Measurements from ENCODE around the gene PHOX2B. TPM values are rescaled to one million over a fixed set of nuclear protein-coding genes. Genes with fewer than 3 reads are reported as not detected.

Gene PHOX2B
- total RNA-seq, 1 experiment from 2014 or later = not detected

DNA sequence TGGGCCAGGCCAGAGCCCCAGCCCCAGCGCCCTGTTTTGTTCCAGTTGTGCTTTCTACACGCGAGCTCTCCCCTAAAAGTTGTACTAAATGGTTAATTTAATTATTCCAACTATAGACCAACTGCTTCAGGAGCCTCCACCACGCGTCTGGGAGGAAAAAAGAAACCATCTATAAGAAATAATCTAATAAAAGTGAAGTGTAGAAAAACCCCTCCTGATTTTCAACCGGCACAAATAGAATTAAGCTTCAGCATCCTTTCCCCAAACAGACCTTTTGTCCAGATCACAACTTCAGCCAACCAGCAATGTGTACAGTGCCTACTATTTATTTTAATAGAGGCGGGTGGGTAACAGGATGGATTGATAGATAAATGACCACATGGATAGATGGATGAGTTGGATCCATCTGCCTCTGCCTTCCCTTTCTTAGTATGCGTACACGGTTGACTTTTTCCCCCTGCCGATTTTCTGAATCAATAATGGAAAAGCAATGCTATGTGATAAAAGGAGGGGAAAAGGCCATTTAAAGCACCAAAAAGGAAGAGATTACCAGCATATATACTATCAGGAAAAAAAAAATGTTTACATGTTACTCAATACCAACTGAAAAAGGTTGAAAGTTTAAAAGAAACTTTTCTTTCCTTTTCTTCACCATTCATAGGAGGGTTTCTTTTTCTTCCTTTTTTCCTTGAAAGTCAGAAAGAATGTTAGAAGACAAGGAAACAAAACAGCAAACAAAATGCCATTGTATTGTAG is 3.7 kb upstream of the PHOX2B start:
- H3K27ac ChIP-seq = no peak overlapping the region
- DNase-seq = no peak
- H3K4me3 ChIP-seq = no peak overlapping the region
- H3K27me3 ChIP-seq = 0 out of 2 replicates have a peak, but pooled peaks cover 4% of the 10 kb centered on the region
- H3K9me3 ChIP-seq (replicated peaks) = no peaks in the 10 kb centered on the region
- no peaks in the 10 kb centered on the region for H3K4me1 ChIP-seq
- H3K36me3 ChIP-seq = no peaks in the 10 kb centered on the region

DNA sequence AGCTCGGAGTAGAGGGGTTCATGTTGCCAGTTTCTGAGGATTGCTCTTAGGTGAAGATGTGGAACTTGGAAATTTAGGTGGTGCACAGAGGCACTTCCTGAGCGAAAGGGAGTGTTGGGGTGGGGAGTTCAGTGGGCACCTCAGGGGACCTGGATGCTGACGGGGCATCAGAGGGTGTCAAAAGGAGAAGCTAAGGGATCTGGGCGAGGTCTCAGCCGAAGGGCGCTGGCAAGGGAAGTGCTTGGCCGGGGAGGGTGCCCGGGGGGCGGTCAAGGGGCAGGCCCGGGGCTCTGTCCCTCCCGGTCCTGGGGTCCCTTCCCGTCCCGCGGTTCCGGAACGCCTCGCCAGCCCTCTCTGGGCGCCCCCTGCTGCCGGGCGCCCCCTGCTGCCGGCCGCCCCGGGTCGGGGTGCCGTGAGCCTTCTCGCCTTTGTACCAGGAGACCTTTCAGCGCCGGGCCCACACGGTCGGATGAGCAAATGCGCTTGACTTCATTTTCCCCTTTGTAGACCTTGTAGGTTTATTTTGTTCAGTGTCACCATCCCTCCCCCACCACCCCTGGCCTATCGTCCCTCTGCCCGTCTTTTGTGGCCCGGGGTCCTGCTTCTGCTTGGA is 3.0 kb upstream of the PHOX2B start:
- H3K36me3 ChIP-seq = no peaks in the 10 kb centered on the region
- no peak overlapping the region for H3K4me3 ChIP-seq
- no peak for DNase-seq
- H3K27ac ChIP-seq = no peak overlapping the region
- H3K9me3 ChIP-seq (replicated peaks) = no peaks in the 10 kb centered on the region
- no peaks in the 10 kb centered on the region for H3K4me1 ChIP-seq
- H3K27me3 ChIP-seq = 0 out of 2 replicates have a peak, but pooled peaks cover 4% of the 10 kb centered on the region

DNA sequence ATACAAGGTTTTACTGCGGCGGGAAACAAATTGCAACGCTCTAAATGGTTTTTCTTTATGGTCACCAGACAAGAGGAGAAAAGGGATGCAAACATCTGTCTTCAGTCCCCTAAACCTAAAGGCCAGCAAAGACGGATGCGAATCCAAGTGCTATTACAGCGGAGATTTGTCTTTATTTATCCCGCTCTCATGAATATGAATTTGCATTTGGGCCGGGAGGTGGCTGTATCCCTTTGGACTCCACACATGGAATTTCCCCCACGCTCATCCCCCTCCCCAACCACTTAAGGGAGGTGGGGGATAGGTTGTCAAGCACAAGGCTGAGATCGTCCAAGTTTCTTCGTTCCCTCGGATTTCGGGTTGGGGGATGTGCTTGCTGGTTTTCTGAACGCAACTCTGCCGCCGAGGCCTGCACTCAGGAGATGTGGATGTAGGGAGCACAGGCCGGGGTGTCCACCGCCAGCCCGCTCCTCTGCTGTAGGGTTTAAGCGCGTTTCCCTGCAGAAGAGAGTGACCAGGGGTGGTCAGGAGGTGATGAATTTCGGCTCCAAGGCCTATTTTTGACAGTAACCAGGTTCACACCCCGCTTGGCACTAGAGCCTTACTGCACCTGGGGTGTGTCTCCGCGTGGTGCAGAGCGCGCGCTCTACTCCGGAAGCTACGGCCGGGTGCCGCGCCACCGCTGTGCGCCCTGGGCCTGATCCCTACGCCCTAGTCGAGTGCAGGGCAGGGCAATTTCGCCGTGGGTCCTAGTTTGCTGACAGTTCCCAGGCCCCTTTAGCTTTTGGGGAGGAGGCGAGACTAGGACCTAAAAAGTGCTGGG is 2.3 kb upstream of the PHOX2B start:
- H3K36me3 ChIP-seq = no peaks in the 10 kb centered on the region

DNA sequence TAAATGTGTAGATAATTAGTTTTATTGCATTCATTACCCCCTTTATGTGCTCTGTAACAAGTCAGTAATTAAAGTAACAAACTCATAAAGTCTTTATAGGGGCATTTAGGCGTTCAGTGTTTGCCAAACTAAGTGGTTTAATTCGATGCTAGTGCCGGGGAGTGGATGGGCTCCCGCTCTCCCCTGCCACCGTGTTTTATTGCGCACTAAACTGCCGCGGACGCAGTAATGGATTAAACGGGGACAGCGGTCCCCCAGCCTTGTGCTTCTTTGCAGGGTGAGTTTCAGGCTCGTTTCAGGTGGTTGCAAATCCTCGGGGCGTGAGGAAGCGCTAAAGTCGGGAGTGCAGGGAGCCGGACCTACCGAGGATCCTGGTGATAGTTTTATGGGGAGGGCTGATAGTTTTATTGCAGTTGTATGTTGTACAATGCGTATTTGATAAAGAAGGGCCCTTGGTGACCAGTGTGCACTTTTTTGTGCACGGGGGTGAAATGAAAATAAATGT is 1.6 kb upstream of the PHOX2B start:
- H3K27ac ChIP-seq = no peak overlapping the region
- no peak for DNase-seq
- no peaks in the 10 kb centered on the region for H3K4me1 ChIP-seq
- H3K27me3 ChIP-seq = 0 out of 2 replicates have a peak, but pooled peaks cover 4% of the 10 kb centered on the region
- H3K4me3 ChIP-seq = no peak overlapping the region
- no peaks in the 10 kb centered on the region for H3K9me3 ChIP-seq (replicated peaks)
- no peaks in the 10 kb centered on the region for H3K36me3 ChIP-seq

More for the DNA sequence above, 2.3 kb upstream of the PHOX2B start:
- no peak overlapping the region for H3K4me3 ChIP-seq
- no peaks in the 10 kb centered on the region for H3K4me1 ChIP-seq
- 0 out of 2 replicates have a peak, but pooled peaks cover 4% of the 10 kb centered on the region for H3K27me3 ChIP-seq
- H3K27ac ChIP-seq = no peak overlapping the region
- no peak for DNase-seq
- no peaks in the 10 kb centered on the region for H3K9me3 ChIP-seq (replicated peaks)

DNA sequence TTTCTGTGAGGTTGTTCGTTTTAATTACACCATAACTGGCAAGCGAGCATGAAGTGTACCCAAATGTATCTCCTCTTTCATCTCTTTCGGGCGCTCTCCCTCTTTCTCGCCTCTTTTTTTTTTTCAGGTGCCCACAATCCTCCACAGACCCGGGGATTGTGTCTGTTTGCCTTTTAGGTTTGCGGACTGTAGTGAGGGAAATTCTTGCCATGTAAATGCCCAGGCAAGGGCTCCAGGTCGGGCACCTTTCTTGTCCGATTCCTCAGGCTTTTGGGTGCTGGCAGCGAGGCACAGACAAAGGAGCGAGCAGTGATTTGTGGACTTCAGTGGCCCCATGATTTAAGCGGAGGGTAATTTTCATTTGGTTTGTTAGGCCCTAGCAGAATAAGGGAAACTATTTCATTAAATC is 1.1 kb upstream of the PHOX2B start:
- Histone ChIP-seq H3K4me3 (no peak overlapping the region), H3K27me3 (0 out of 2 replicates have a peak, but pooled peaks cover 4% of the 10 kb centered on the region), H3K4me1 (no peaks in the 10 kb centered on the region), H3K36me3 (no peaks in the 10 kb centered on the region), H3K9me3 (replicated peaks) (no peaks in the 10 kb centered on the region), H3K27ac (no peak overlapping the region)
- DNase-seq = no peak

DNA sequence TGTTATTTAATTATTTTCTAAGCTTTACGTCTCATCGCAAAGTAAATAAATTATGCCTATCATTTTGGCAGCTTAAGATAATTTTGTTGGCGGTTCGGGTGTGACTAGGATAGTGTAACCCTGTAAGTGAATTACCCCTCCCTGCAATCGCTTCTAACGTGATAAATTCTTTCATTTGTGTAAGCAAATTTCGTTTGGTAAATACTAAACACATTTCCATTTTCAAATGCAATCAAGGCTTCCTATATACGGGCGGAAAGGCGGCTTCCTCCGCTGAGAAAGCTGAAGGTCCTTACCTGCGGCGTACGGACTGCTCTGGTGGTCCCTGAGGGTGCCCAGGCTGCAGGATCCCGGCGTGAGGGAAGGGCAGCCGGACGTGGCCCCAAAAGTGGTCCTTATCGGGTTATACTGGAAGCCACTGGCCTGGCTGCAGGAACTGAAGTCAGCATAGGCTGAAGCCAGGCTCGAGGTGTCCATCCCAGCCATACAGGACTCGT is 403 bp downstream of the PHOX2B start:
- no peak for DNase-seq
- Histone ChIP-seq H3K4me3 (no peak overlapping the region), H3K27me3 (0 out of 2 replicates have a peak, but pooled peaks cover under 1% of the 10 kb centered on the region), H3K36me3 (no peaks in the 10 kb centered on the region), H3K4me1 (no peaks in the 10 kb centered on the region), H3K27ac (no peak overlapping the region), H3K9me3 (replicated peaks) (no peaks in the 10 kb centered on the region)

DNA sequence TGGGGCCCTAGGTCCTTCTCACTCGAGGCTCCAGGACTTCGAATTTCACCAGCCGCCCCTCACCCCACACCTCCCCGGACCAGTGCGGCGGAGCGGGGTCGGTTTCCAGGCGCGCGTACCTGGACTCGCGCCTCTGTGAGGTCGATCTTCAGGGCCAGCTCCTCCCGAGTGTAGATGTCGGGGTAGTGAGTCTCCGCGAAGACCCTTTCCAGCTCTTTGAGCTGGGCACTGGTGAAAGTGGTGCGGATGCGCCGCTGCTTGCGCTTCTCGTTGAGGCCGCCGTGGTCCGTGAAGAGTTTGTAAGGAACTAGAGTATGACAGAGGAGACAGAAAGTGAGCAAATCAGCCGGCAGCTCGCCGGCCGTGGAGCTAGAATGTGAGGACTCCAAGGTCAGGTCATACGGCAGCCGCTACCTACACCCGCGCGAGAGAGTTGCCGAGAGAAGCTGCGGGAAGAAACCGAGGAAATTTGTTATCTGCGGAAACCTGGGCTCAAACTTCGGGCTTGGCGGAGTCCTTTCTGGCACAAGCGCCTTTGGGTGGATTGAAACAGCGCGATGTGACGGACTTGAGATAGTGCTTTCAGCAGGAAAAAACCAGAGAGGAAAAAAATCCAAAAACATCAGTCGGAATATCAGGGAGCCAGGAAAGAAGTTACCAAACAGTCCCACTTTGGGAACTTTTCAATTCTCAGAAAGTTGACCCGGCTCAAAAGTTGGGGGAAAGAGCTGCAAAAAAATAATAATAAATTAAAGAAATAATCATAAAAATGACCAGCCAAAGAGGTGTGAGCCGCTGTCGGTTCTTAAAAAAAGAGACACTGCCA is 1.1 kb downstream of the PHOX2B start:
- no peak for DNase-seq
- H3K27me3 ChIP-seq = no peaks in the 10 kb centered on the region
- H3K36me3 ChIP-seq = no peaks in the 10 kb centered on the region
- no peaks in the 10 kb centered on the region for H3K4me1 ChIP-seq
- no peaks in the 10 kb centered on the region for H3K9me3 ChIP-seq (replicated peaks)
- H3K27ac ChIP-seq = no peak overlapping the region
- no peak overlapping the region for H3K4me3 ChIP-seq

DNA sequence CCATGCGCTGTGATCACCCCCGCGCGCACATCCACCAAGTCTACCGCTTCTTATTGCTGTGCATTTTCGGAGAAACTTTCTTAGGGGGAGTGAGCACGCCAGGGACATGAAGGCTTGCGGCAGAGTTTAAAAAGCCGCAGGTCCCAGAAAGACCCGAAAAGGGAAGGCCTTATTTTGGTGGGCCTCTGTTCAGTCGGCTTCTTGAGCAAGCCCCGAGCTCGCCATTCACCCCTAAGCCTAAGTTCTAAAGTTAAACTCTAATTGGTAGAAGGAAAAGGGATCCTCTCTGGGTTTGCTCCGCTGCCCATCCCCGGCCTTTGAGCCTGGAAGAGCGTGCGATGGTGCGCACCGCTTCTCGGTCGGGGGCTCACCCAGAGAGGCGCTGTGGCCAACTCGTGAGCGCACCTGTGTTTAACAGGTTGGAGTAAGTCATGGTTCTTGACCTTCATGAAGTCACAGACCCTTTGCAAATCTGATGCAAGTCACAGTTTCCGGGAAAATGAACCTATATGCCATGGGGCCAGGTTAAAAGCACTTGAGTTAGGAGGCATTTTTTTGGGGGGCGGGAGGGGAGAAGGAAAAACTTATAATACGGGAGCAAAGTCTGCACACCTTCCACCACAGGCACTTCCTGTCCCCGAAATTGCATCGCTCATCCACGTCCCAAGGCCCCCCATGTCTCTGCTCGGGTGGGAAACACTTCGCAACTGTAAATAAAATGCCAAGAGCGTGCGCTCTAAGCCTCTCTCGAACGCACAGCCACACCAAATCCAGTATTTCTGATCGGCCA is 1.9 kb downstream of the PHOX2B start:
- Histone ChIP-seq H3K4me1 (no peaks in the 10 kb centered on the region), H3K27me3 (no peaks in the 10 kb centered on the region), H3K36me3 (no peaks in the 10 kb centered on the region), H3K27ac (no peak overlapping the region), H3K4me3 (no peak overlapping the region), H3K9me3 (replicated peaks) (no peaks in the 10 kb centered on the region)
- no peak for DNase-seq

DNA sequence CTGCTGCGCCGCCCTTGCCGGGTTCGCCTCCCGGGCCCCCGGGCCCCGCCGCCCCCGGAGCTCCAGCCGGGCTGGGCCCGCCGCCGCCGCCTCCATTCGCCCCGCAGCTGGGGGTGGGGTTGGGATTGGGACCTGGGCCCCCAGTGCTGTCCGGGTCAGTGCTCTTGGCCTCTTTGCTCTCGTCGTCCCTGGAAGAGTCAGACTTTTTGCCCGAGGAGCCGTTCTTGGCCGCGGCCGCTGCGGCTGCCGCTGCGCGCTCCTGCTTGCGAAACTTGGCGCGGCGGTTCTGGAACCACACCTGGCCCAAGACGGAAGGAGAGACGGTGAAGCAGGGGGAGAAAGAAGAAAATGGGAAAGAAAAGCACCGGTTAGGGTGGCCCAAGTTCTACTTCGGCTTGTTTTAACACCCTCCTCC is 2.5 kb downstream of the PHOX2B start:
- H3K4me3 ChIP-seq = no peak overlapping the region
- no peaks in the 10 kb centered on the region for H3K4me1 ChIP-seq
- H3K27me3 ChIP-seq = no peaks in the 10 kb centered on the region
- H3K27ac ChIP-seq = no peak overlapping the region
- no peaks in the 10 kb centered on the region for H3K9me3 ChIP-seq (replicated peaks)
- DNase-seq = no peak
- H3K36me3 ChIP-seq = no peaks in the 10 kb centered on the region

DNA sequence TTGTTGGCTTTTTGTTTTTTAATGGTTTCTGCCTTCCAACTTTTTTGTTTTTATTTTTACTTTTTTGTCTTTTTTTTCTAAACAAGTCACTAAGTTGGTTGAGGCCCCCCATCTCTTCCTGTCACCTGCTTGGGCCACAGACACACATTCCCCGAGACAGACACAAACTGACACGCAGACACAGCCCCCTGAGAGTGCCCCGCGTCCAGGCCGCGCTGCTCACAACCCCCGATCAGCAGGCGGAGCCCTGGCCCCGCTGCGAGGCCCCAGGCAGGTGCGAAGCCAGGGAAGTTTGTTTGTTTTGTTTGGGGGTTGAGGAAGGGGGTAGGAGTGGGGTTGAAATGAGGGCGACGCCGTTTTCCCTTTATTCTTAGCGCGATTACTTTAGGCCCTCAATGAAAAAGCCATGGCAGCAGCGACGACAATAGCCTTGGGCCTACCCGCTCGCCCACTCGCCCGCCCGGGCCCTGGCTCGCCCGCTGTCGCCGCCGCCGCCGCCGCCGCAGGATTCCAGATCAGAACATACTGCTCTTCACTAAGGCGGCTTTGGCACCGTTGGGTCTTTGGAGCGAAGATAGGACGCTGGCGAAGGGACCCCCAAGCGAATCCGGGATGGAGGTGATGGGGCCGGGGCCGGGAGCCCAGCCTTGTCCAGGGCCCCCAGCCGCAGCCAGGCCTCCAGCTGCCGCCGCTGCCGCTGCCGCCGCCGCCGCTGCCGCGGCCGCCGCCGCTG is 3.1 kb downstream of the PHOX2B start:
- no peaks in the 10 kb centered on the region for H3K27me3 ChIP-seq
- H3K4me1 ChIP-seq = no peaks in the 10 kb centered on the region
- H3K36me3 ChIP-seq = no peaks in the 10 kb centered on the region
- H3K27ac ChIP-seq = no peak overlapping the region
- no peaks in the 10 kb centered on the region for H3K9me3 ChIP-seq (replicated peaks)
- H3K4me3 ChIP-seq = no peak overlapping the region
- no peak for DNase-seq

DNA sequence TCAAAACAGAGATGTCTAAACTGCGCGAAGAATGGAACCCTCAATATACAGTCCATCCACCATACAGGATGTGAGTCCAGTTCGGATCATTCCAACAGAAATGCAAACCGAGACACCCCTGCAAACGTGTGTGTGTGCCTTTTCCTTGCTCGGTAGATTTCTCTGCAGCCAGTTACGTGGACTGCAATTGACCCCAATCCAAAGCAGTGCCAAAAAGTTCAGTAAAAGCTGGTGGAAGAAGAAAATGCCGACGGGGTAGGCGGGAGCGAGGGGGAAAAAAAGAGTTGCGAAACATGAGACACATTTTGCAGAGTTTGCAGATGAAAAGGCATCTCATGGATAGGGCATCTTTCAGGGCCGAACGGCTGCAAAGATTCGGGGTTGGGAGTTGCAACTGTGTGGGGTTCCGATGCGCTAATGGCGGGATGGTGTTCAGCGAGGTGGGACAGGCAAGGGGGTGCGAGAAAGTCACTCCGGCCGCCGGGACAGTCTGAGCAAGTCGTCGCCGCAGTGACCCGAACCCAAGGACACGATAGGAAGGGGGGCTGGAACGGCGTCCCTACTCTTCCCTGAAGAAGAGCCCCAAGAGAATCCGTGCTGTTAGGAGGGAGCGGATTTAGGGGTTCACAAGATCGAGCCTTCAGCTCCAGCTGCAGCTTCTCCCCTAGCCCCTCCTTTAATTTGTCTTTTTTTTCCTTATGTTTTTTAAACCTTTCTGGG is 3.8 kb downstream of the PHOX2B start:
- no peaks in the 10 kb centered on the region for H3K36me3 ChIP-seq
- H3K27me3 ChIP-seq = no peaks in the 10 kb centered on the region
- no peak for DNase-seq
- no peak overlapping the region for H3K4me3 ChIP-seq
- H3K4me1 ChIP-seq = no peaks in the 10 kb centered on the region
- H3K9me3 ChIP-seq (replicated peaks) = no peaks in the 10 kb centered on the region
- no peak overlapping the region for H3K27ac ChIP-seq

DNA sequence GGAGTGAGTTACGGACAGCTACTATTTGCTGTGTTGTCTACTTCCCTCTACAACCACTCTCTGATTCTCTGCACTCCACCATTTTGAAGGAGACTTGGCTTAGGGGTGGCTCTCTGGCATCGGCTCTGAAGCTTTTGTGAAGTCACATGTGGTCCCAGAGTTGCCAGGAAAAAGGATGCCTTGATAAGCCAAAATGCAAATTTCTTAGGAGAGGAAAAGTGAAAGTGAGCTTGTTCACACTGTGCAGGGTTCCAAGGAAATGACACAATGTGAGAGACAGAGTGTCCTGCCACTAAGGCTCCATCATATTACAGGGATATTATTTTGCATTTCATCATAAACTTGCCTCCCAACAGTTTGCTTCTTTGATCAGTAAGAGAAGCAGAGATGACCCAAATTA is 7.2 kb downstream of the PHOX2B start:
- Histone ChIP-seq H3K27me3 (no peaks in the 10 kb centered on the region), H3K27ac (no peak overlapping the region), H3K36me3 (no peaks in the 10 kb centered on the region), H3K4me3 (no peak overlapping the region), H3K4me1 (no peaks in the 10 kb centered on the region), H3K9me3 (replicated peaks) (no peaks in the 10 kb centered on the region)
- no peak for DNase-seq
